ENCODE measurements around the gene WSB1.

- TF ChIP-seq, protein P1, sequence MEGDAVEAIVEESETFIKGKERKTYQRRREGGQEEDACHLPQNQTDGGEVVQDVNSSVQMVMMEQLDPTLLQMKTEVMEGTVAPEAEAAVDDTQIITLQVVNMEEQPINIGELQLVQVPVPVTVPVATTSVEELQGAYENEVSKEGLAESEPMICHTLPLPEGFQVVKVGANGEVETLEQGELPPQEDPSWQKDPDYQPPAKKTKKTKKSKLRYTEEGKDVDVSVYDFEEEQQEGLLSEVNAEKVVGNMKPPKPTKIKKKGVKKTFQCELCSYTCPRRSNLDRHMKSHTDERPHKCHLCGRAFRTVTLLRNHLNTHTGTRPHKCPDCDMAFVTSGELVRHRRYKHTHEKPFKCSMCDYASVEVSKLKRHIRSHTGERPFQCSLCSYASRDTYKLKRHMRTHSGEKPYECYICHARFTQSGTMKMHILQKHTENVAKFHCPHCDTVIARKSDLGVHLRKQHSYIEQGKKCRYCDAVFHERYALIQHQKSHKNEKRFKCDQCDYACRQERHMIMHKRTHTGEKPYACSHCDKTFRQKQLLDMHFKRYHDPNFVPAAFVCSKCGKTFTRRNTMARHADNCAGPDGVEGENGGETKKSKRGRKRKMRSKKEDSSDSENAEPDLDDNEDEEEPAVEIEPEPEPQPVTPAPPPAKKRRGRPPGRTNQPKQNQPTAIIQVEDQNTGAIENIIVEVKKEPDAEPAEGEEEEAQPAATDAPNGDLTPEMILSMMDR (IDR thresholded peaks at IDR 0.05) = no peak
- TF ChIP-seq POLR2A (IDR thresholded peaks at IDR 0.05) = no peak
Observed at GRCh38 chr17:27303734-27304133, 9.8 kb downstream of the WSB1 start.

All from lower leg skin (tissue), 3 donors.